DMS53 treated with DMSO at 0.1 percent for 48 hours (cell line): ENCODE measurements around the gene TOLLIP.
"Not testable (repeated sequence)": the region's sequence is repeated elsewhere in the genome, so short reads cannot be mapped to it uniquely, and the experiment has no call there.

Experiments
- DNase-seq: peaks from one replicate; lab custom pipeline; 2025; ENCODE audit not compliant: unreplicated experiment; lab: John Stamatoyannopoulos, UW

Gene TOLLIP

GRCh38 chr11:1266976-1267375, 42.5 kb downstream of the TOLLIP start:
- not testable (repeated sequence) for DNase-seq

DNA sequence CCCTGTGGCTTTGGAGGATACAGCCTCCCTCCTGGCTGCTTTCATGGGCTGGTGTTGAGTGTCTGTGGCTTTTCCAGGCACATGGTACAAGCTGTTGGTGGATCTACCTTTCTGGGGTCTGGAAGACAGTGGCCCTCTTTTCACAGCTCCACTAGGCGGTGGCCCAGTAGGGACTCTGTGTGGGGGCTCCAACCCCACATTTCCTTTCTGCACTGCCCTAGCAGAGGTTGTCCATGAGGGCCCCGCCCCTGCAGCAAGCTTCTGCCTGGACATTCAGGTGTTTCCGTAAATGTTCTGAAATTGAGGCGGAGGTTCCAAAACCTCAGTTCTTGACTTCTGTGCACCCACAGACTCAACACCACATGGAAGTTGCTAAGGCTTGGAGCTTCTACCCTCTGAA, 44.0 kb downstream of the TOLLIP start:
- not testable (repeated sequence) for DNase-seq

DNA sequence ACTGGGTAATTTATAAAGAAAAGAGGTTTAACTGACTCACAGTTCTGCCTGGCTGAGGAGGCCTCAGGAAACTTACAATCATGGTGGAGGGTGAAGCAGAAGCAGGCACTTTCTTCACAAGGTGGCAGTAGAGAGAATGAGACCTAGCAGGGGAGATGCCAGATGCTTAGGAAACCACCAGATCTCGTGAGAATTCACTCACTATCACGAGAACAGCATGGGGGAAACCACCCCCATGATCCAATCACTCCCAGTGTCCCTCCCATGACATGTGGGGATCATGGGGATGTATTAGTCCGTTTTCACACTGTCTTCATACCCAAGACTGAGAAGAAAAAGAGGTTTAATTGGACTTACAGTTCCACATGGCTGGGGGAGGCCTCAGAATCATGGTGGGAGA, 45.0 kb downstream of the TOLLIP start:
- not testable (repeated sequence) for DNase-seq

DNA sequence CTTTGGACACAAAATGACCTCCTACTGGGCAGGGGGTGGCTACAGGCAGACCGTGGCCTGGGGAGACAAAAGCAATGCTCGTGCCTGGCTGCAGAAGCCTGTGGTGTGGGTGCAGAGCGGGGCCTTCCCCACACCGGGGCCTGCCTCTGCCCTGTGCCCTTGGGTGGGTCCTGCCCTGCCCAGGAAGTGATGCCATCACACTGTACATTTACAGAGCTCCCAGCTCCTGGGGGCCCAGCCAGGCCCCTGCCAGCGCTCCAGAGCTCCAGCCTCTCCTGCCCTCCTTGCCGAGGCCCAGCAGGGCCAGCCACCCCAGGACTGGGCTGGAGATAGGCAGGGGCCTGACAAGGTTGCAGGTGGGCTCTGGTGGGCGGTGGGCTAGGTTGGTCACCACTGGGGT, 46.4 kb downstream of the TOLLIP start:
- DNase-seq = no peak

DNA sequence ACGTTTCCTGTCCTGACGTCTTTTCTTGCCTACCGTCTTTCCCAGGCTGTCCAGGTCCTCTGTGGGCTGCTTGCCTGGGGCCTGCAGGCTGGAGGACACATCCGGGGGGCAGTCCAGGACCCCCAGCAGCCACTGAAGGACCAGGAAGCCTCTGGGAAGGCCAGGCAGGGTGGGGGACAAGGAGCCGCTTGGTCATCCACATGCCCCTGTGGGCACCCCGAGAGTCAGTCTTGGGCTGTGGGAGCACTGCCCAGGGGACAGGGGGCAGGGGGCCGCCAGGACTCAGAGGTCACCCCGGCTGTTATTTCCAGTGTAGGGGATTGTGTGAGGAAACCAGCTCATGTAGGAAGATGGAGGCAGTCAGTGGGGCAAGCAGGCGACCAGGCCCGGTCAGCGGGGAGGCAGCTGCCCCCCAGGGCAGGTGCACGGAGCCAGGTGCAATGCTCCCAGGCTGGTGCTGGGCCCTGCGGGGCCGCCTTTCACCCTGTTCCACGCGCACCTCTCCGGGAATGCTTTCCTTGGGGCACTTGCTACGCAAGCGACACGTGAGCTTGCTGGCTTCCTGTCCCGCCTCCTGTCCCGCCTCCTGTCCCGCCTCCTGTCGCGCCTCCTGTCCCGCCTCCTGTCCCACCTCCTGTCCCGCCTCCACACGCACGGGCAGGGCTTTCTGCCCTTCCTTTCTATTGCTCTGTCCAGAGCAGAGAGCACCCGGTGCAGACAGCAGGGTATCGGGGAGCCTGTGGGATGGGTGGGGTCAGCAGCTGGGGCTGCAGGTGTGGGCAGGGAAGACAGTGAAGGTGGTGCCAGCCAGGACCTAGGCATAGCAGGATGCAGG, 47.0 kb downstream of the TOLLIP start:
- DNase-seq = peak; percentile 77

DNA sequence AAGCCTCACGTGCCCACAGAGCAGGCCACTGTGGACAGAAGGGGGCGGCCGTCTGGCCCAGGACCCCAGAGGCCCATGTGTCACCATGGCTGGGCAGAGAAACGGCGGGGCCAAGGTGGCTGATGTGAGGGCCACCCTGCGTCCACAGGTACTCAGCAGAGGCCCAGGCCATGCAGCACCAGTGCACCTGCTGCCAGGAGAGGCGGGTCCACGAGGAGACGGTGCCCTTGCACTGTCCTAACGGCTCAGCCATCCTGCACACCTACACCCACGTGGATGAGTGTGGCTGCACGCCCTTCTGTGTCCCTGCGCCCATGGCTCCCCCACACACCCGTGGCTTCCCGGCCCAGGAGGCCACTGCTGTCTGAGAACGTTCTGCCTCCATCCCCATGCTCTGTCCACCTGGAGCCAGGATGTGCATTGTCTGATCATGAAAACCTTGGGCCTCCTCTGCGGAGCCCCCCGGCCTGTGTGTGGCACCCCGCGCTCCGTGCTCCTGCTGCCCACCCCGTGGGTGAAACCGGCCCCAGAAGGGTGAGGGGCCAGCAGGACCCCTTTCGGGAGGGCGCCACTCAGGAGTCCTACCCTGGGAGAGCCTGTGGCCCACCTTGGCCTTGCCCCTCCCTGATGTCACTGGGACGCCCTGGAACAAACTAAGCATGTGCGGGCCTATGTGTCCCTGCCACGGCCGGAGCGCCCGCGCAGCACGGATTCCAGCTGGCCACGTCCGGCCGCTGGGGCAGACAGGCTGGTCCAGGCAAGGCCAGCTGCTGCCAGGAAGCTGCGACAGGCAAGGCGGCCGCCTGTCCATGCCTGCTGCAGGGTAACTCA, 48.0 kb downstream of the TOLLIP start:
- DNase-seq = no peak

- no peak for DNase-seq
These were observed 48.8 kb downstream of the TOLLIP start for GRCh38 chr11:1260620-1261019.

- DNase-seq = no peak
These were observed 49.4 kb downstream of the TOLLIP start for GRCh38 chr11:1260023-1260501.

DNA sequence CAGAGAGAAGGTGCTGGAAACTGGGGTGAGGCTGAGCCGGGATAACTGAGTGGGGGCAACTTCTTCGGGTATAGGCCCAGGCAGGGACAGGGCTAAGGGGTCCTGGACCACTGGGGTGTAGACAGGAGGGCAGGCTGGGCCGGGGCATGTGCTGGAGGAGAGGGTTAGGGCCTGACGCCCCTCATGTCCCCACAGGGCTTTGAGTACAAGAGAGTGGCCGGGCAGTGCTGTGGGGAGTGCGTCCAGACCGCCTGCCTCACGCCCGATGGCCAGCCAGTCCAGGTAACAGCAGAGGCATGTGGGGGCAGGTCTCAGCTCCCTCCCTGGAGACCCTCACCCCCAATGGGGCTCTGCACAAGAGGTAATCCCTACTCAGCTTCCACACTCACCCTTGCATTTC, 49.9 kb downstream of the TOLLIP start:
- no peak for DNase-seq

GRCh38 chr11:1259076-1259461, 50.4 kb downstream of the TOLLIP start:
- DNase-seq = no peak

GRCh38 chr11:1258401-1259075, 50.9 kb downstream of the TOLLIP start:
- DNase-seq = no peak

DNA sequence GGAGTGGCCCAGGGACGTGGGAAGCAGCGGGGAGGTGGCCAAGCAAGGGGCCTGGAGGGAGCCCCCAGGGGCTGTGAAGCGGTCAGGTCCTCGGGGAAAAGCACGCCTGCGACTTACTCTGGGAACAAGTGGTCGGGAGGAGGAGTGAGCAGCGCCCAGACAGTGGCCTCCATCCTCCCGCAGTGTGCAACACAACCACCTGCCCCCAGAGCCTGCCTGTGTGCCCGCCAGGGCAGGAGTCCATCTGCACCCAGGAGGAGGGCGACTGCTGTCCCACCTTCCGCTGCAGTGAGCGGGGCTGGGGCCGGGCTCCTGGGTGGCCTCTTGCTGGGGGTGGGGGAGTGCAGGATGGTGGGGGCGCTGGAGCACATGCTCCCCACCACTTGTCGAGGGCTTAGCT, 51.5 kb downstream of the TOLLIP start:
- DNase-seq = no peak

GRCh38 chr11:1257366-1257765, 52.1 kb downstream of the TOLLIP start:
- no peak for DNase-seq

DNA sequence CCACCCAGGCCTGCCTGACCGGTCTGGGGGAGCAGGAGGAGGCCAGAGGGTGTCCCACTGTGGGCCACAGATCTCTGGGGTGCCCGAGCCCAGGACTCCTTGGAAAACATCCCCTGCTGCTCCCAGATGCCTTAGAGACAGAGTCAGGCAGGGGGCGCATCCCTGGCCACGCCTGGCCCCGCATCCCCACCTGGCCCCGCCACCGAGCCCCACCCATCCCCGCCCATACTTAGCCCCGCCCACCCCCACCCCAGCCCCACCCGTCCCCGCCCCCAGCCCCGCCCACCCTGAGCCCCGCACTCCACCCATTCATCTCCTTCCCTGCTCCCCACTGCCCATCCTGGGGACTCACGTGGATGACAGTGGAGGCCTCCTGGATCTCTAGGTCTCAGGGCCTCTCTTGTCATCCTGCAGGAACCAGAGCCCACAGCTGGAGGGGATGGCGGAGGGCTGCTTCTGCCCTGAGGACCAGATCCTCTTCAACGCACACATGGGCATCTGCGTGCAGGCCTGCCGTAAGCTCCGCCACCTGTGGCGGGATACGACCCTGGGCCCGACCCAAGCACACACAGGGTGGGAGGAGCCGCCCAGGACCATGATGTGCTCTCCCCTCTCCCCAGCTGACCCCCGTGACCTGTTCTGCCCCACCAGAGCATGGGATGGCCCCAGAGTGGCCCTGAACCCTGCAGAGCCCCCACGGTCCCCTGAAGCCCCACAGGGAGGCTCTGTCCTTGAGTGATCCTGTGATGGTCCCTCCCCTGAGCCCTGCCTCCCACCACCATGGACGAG, 53.0 kb downstream of the TOLLIP start:
- no peak for DNase-seq

DNA sequence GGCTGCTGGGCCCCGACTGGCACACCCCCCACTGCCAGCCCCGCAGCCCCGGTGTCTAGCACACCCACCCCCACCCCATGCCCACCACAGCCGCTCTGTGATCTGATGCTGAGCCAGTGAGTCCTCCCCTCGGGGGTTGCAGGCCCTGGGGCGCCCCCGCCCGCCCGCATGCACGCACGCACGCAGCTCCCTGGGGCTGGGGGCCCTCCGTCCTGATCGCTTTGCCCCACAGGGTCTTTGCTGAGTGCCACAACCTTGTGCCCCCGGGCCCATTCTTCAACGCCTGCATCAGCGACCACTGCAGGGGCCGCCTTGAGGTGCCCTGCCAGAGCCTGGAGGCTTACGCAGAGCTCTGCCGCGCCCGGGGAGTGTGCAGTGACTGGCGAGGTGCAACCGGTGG, 54.3 kb downstream of the TOLLIP start:
- no peak for DNase-seq

DNA sequence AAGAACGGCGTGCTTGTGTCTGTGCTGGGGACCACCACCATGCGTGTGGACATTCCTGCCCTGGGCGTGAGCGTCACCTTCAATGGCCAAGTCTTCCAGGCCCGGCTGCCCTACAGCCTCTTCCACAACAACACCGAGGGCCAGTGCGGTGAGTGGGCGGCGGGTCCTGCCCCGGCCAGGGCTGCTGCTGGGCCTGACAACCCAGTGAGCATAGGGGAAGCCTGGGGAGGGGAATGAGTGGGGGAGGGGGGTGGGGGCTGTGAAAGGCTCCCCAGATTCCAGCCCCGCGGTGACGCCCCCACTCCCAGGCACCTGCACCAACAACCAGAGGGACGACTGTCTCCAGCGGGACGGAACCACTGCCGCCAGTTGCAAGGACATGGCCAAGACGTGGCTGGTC, 54.7 kb downstream of the TOLLIP start:
- no peak for DNase-seq

- DNase-seq = no peak
These were observed 55.3 kb downstream of the TOLLIP start for GRCh38 chr11:1254086-1254648.

DNA sequence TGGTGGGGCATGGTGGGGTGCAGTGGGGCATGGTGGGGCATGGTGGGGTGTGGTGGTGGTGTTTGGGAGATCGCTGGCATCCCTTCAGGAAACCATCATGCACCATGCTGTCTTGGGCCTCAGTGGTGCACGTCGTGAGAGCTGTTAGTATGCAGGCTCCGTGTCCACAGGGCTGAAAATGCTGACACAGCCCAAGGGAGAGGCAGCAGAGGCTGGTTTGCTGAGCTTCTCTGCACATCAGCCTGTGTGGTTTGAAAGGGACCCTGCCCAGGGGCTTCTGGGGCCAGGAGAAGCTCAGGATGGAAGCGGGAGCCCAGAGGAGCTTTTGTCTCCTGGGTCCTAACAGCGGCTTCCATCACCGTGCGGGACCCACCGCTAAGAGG, 56.3 kb downstream of the TOLLIP start:
- no peak for DNase-seq

- DNase-seq = no peak
These were observed 56.9 kb downstream of the TOLLIP start for GRCh38 chr11:1252371-1253102.

GRCh38 chr11:1251236-1251770, 58.1 kb downstream of the TOLLIP start:
- no peak for DNase-seq
